ENCODE data around the gene PLEKHN1. TPM values are rescaled to one million over a fixed set of nuclear protein-coding genes. Genes with fewer than 3 reads are reported as not detected.

The PLEKHN1 gene
- total RNA-seq, 1 donor from 2014 or later: 1.4 TPM

DNA sequence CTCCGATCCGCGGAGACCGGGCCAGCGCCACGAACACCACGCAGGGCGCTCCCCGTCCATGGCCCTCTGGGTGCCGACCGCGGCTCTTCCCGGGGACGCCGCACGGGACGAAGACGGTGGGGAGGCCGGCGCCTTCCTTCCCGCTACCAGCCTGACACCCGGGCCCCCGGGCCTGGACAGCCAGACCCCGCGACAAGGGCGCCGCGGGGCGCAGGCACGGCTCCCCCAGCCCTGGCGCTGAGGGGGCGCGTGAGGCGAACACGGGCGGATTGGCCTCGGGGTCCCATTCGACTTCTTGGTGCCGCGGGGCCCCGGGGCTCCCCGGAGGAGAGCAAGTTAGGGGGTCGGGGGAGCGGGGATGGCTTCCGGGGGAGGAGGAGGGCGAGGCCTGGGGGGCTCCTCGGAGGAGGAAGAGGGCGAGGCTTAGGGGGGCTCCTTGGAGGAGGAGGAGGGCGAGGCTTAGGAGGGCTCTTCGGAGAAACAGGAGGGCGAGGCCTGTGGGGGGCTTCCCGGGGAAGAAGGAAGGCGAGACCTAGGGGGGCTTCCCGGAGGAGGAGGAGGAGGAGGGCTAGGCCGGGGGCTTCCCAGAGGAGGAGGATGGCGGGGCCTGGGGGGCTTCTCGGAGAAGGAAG lies 6.4 kb upstream of the PLEKHN1 start:
- no peak for DNase-seq (ENCODE audit: extremely low read depth, low read depth, low spot score)

DNA sequence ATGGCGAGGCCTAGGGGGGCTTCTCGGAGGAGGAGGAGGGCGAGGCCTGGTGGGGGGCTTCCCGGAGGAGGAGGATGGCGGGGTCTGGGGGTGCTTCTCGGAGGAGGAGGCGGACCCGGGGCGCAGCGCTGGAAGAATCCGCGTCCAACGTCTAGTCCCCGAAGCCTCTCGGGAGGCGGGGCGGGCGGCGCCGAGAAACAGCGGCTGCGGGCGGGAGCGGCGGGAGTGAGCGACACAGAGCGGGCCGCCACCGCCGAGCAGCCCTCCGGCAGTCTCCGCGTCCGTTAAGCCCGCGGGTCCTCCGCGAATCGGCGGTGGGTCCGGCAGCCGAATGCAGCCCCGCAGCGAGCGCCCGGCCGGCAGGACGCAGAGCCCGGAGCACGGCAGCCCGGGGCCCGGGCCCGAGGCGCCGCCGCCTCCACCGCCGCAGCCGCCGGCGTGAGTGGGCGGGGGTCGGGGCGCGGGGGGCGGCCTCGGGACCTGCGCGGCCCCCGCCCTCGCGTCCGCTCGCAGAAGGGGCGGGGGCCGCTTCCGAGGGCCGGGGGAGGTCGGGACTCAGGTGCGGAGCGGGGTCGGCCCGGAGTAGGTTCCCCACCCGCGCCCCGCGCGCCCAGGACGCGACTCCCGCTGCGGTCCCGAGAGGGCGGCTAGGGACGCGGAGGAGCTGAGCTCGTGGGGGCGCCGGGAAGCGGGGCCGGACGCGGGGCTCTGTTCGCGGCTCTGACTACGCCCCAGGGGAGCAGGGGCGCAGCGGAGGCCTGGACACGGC lies 5.7 kb upstream of the PLEKHN1 start, which contains the start of gene KLHL17:
Gene KLHL17 (plus strand): TSS at position 222 of the 769 bp plus-strand sequence. CDS start 110 bp downstream, at position 332.
- no peak for DNase-seq (ENCODE audit: extremely low read depth, low read depth, low spot score)

DNA sequence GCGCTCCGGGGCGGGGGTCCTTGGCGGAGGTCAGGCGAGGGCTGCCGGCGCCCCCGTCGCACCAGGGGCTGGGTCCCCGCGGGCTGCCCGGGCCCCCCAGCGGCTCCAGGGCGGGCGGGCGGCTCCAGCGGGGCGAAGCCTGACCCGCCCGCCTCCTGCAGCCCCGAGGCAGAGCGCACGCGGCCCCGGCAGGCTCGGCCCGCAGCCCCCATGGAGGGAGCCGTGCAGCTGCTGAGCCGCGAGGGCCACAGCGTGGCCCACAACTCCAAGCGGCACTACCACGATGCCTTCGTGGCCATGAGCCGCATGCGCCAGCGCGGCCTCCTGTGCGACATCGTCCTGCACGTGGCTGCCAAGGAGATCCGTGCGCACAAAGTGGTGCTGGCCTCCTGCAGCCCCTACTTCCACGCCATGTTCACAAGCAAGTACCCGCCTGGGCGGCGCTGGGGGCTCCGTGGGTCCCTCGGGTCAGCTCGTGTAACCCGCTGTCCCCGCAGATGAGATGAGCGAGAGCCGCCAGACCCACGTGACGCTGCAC lies 5.1 kb upstream of the PLEKHN1 start:
- DNase-seq (ENCODE audit: extremely low read depth, low read depth, low spot score): no peak

GRCh38 chr1:962381-963300 lies 3.6 kb upstream of the PLEKHN1 start:
- DNase-seq (ENCODE audit: extremely low read depth, low read depth, low spot score): no peak

- no peak for DNase-seq (ENCODE audit: extremely low read depth, low read depth, low spot score)
Measured at GRCh38 chr1:963301-963651, 3.0 kb upstream of the PLEKHN1 start.

GRCh38 chr1:963746-964525 lies 2.3 kb upstream of the PLEKHN1 start:
- DNase-seq (ENCODE audit: extremely low read depth, low read depth, low spot score): no peak

DNA sequence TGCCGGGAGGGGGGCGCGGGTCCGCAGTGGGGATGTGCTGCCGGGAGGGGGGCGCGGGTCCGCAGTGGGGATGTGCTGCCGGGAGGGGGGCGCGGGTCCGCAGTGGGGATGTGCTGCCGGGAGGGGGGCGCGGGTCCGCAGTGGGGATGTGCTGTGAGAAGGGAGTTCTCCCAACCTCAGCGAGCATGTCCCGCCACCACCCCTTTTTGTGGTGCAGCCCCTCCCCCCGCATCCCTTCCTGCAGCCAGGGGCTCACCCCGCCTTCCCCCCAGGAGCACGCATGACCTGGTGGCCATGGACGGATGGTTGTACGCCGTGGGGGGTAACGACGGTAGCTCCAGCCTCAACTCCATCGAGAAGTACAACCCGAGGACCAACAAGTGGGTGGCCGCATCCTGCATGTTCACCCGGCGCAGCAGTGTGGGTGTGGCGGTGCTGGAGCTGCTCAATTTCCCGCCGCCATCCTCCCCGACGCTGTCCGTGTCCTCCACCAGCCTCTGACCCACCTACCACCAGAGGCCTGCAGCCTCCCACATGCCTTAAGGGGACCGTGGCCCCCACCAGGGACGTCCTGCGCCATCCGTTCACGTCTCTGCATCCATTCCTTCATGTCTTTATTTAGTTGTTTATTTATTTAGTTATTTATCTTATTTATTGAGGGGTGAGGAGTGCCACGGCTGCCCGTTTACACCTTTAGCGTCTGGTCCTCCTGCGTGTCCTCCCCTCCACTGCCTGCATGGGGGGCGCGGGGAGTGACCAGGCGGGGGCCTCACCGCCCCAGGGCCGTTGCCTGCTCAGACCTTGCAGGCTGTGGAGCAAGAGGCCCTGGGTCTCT lies 1.4 kb upstream of the PLEKHN1 start:
- no peak for DNase-seq (ENCODE audit: extremely low read depth, low read depth, low spot score)

DNA sequence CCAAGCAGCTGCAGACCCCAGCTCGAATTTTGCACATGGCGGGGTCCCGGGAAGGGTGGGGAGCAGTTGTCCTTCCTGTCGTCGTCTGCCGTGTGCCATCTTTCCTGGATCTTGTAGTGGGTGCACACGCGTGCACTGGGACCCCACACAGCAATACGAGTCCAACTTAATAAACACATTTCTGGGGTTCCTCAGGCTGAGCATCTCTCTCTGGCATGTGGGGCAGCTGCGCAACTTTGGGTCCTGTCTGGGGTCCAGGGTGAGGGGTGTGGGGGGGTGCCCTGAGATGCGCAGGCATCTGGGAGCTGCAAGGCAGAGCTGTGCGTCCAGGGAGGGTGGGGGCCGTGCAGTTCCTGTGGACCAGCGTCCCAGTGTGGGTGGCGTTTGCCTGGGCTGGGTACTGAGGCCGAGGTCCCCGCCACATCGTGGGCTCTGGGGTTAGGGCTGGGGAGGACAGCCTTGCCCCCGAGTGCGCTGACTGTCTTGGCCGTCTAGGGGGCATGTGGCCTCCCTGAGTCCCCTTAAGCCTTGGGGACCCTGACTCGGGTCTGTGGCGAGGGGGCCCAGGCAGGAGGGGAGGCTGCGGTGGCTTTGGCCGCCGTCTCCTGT lies 652 bp upstream of the PLEKHN1 start:
- no peak for DNase-seq (ENCODE audit: extremely low read depth, low read depth, low spot score)

GRCh38 chr1:966704-967300 lies 520 bp downstream of the PLEKHN1 start:
- no peak for DNase-seq (ENCODE audit: extremely low read depth, low read depth, low spot score)

DNA sequence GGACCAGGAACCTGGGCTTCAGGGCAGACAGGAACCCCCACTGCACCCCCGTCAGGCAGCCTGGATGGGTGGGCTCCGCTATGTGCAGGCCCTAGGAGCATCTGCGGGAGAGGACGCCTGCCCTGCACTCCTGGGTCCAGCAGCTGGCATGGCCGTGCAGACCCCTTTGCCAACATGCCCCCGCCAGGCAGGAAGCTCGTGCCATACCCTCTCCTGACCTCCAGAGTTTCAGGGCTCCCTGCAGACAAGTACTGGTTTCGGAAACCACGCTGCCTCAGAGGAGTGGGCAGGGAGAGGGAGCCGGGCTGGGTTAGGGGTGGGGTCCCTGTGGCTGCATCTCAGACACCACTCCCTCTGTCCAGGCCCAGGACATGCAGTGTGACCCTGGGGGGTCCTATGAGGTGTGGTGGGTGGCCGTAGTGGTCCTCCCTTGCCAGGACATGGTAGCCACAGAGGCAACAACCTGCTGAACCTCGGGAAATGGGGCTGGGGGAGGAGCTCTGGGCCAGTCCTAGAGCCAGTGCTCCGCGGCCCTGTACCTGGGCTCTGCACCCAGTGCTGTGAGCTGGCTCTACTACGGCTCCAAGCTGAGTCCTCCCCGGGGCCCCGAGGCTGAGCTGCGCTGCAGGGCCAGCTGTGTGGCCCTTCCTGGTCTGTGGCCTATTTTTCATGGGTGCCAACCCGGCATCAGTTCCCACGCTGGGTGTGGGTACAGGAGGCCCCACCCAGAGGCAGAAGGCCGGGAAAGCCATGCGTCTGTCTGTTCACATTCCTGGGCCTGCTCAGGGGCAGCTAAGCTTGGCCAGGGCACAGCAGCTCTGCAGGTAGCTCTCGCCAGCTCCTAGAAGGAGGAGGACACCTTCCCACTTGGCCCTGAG lies 1.4 kb downstream of the PLEKHN1 start:
- DNase-seq (ENCODE audit: extremely low read depth, low read depth, low spot score): no peak

DNA sequence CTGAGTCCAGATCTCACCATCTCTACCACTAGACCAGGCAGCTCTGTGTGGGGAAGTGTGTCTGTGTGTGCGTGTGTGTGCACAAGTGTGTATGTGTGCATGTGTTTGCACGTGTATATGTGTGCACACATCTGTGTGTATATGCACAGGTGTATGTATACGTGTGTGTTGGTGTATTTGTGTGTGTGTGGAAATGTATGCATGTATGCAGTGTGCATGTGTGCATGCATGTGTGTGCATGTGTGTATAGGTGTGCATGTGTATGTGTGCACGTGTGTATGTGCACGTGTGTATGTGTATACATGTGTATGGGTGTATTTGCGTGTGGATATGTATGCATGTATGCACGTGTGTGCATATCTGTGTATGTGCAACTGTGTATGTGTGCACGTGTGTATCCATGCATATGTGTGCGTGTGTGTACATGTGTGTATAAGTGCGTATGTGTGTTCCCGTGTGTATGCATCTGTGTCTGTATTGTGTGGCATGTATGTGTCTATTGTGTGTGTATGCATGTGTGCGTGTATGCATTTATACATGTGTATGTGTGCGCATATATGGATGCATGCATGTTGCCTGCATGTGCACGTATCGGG lies 3.1 kb downstream of the PLEKHN1 start:
- no peak for DNase-seq (ENCODE audit: extremely low read depth, low read depth, low spot score)

DNA sequence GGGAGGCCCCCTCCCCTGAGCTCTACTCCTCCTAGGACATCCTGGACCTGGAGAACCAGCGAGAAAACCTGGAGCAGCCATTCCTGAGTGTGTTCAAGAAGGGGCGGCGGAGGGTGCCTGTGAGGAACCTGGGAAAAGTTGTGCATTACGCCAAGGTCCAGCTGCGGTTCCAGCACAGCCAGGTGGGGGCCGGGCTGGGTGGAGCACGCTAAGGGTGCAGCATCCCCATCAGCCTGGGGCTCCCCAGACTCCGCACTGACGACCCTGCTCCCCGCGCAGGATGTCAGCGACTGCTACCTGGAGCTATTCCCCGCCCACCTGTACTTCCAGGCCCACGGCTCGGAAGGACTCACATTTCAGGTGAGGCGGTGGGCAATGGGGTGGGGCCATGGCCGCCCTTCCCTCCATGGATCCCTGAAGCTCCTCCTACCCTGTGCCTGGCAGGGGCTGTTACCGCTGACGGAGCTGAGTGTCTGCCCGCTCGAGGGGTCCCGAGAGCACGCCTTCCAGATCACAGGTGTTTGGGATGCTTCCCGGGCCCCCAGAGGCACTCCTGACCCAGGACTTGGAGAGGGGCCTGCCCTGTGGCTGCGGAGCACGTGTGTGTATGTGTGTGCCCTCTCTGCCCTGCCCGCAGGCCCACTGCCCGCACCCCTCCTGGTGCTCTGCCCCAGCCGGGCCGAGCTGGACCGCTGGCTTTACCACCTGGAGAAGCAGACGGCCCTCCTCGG lies 4.1 kb downstream of the PLEKHN1 start:
- DNase-seq (ENCODE audit: extremely low read depth, low read depth, low spot score): no peak

- DNase-seq (ENCODE audit: extremely low read depth, low read depth, low spot score): no peak
Measured at GRCh38 chr1:970973-971730, 4.9 kb downstream of the PLEKHN1 start.

DNA sequence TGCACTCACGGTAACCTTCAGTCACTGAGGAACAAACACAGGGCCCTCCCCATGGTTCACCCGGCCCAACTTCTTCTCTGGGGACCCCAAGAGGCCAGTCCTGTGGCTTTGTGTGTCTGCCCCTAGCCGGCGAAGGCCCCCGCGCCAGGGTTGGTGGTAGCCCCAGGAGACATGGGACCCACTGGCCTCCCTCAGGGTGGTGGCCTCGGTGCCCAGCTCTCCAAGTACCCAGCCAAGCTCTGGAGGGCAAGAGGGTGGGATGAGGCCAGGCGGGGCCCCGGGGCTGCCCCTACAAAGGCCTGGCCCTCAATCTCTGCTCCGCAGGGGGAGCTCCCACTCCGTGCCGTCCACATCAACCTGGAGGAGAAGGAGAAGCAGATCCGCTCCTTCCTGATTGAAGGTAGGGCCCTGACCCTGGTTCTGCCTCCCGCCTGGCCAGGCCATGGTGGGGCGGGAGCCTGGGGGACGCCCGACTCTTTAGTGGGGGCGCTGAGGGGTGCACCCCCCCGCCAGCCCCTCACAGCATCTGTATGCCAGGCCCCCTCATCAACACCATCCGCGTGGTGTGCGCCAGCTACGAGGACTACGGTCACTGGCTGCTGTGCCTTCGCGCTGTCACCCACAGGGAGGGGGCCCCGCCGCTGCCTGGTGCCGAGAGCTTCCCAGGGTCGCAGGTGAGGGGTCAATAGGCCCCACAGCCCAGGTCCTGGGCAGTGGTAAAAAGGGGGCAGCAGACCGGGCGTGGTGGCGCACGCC lies 5.6 kb downstream of the PLEKHN1 start:
- DNase-seq (ENCODE audit: extremely low read depth, low read depth, low spot score): no peak

All from glomerular endothelial cell (primary cell).